HCT116 (cell line): ENCODE measurements around the gene RPH3AL. TPM values are rescaled to one million over a fixed set of nuclear protein-coding genes. Genes with fewer than 3 reads are reported as not detected.

Source experiments
- ATAC-seq: fragments of 200-7000 bp; cut with Tn5 transposase; 2 replicates; pipeline ENCODE4 v1.9.1; 2020; ENCODE audit warnings: mild to moderate bottlenecking, moderate library complexity
- BruUV-seq: library from RNA; stranded (reverse); fragments of 400-500 nt; replicated peaks from 2 replicates; lab custom pipeline; 2021; lab: Mats Ljungman, UMichigan
- CTCF ChIA-PET: fragments of 300-600 bp; sonication (Branson Sonifier 250); formaldehyde crosslinking; loops from one replicate; lab custom pipeline; 2021; ENCODE audit warnings: antibody characterized with exemption; lab: Charles Lee
- POLR2A ChIA-PET: fragments of 300-600, 350-600 bp; sonication (Branson Sonifier 250); formaldehyde crosslinking; loops from one replicate; lab custom pipeline; 2021; ENCODE audit warnings: antibody characterized with exemption; lab: Charles Lee
- RAD21 ChIA-PET, 2 experiments: fragments of 300-600 bp; sonication (Branson Sonifier 250); formaldehyde crosslinking; loops; one replicate each; lab custom pipeline; 2023; ENCODE audit warnings: low total read pairs in 2 of 2; ENCODE audit not compliant: uncharacterized antibody in 2 of 2, unreplicated experiment in 2 of 2, low non-redundant PET in 1 of 2; lab: Charles Lee
- DNase-seq: peaks from one replicate; pipeline ENCODE4 v3.0.0-alpha.2; 2010; ENCODE audit warnings: low read depth, low spot score
- H2AFZ ChIP-seq: fragments of 200-600 bp; shearing (Covaris generic), sonication (generic); 2 replicates; pipeline ENCODE4 v1.6.1; 2017; ENCODE audit warnings: low read depth, mixed run types, mixed read lengths, antibody characterized with exemption, low read length; ENCODE audit not compliant: poor library complexity, severe bottlenecking
- H3K27ac ChIP-seq: 2 replicates; pipeline ENCODE4 v1.5.1; 2012; ENCODE audit warnings: low read depth, low read length
- H3K27me3 ChIP-seq: fragments of 200-600 bp; sonication (generic); 2 replicates; pipeline ENCODE4 v1.6.1; 2016; ENCODE audit warnings: mixed run types, low read length, mixed read lengths; ENCODE audit not compliant: insufficient read depth
- H3K36me3 ChIP-seq, 2 experiments: fragments of 200-500 bp in 1 of 2; fragments of 200-600 bp in 1 of 2; sonication (Bioruptor generic) in 1 of 2; sonication (generic) in 1 of 2; 2 replicates each; pipeline versions ENCODE4 v1.5.1 to v1.6.1; 2014 to 2016; ENCODE audit warnings: low read length in 2 of 2, inconsistent platforms in 1 of 2, mixed read lengths in 1 of 2, mixed run types in 1 of 2; ENCODE audit not compliant: insufficient read depth in 2 of 2, control insufficient read depth in 1 of 2
- H3K4me1 ChIP-seq, 2 experiments: fragments of 200-600 bp in 1 of 2; sonication (generic) in 1 of 2; 2 replicates each; pipeline versions ENCODE4 v1.5.1 to v1.6.1; 2012 to 2017; ENCODE audit warnings: low read length in 2 of 2, inconsistent platforms in 1 of 2, mild to moderate bottlenecking in 1 of 2, mixed read lengths in 1 of 2, mixed run types in 1 of 2, moderate library complexity in 1 of 2; ENCODE audit not compliant: insufficient read depth in 2 of 2, control insufficient read depth in 1 of 2
- H3K4me2 ChIP-seq: fragments of 200-600 bp; sonication (generic); 2 replicates; pipeline ENCODE4 v1.6.1; 2017; ENCODE audit warnings: mixed run types, low read length, mixed read lengths
- H3K4me3 ChIP-seq, 2 experiments: fragments of 200-600 bp in 1 of 2; sonication (generic) in 1 of 2; replicated peaks in 1 of 2; 2 replicates each; pipeline ENCODE4 v1.5.1; 2011 to 2016; ENCODE audit warnings: low read length in 2 of 2, control low read depth in 1 of 2, low read depth in 1 of 2, mild to moderate bottlenecking in 1 of 2, mixed read lengths in 1 of 2, mixed run types in 1 of 2
- H3K79me2 ChIP-seq: fragments of 200-600 bp; sonication (generic); 2 replicates; pipeline ENCODE4 v1.6.1; 2017; ENCODE audit warnings: mild to moderate bottlenecking, mixed run types, low read length, moderate library complexity, mixed read lengths; ENCODE audit not compliant: insufficient read depth
- H3K9ac ChIP-seq: fragments of 200-600 bp; sonication (generic); 2 replicates; pipeline ENCODE4 v1.6.1; 2016; ENCODE audit warnings: low read length, mixed read lengths
- H3K9me2 ChIP-seq: fragments of 200-600 bp; sonication (generic), shearing (Covaris generic); 2 replicates; pipeline ENCODE4 v1.6.1; 2017; ENCODE audit warnings: mixed run types, mild to moderate bottlenecking, moderate library complexity; ENCODE audit not compliant: insufficient read depth
- H3K9me3 ChIP-seq, 2 experiments: fragments of 200-500 bp in 1 of 2; fragments of 200-600 bp in 1 of 2; sonication (Bioruptor generic) in 1 of 2; sonication (generic) in 1 of 2; 2 replicates each; pipeline ENCODE4 v1.6.1; 2014 to 2017; ENCODE audit warnings: low read length in 2 of 2, mixed read lengths in 2 of 2, inconsistent platforms in 1 of 2, low read depth in 1 of 2, mild to moderate bottlenecking in 1 of 2, mixed run types in 1 of 2, moderate library complexity in 1 of 2; ENCODE audit not compliant: control insufficient read depth in 1 of 2, insufficient read depth in 1 of 2
- H4K20me1 ChIP-seq: fragments of 200-600 bp; sonication (generic), shearing (Covaris generic); 2 replicates; pipeline ENCODE4 v1.6.1; 2017; ENCODE audit warnings: mixed run types, mild to moderate bottlenecking, moderate library complexity; ENCODE audit not compliant: insufficient read depth
- CBX3 ChIP-seq: IDR thresholded peaks from 2 replicates; pipeline ENCODE4 v1.6.1; 2012; ENCODE audit warnings: low read depth
- CEBPB ChIP-seq: IDR thresholded peaks from 2 replicates; pipeline ENCODE4 v1.6.1; 2012; ENCODE audit warnings: low read depth
- ELF1 ChIP-seq: IDR thresholded peaks from 2 replicates; pipeline ENCODE4 v1.6.1; 2012; ENCODE audit warnings: low read depth, borderline replicate concordance
- JUND ChIP-seq: IDR thresholded peaks from 2 replicates; pipeline ENCODE4 v1.6.1; 2012
- RAD21 ChIP-seq: IDR thresholded peaks from 2 replicates; pipeline ENCODE4 v1.6.1; 2012; ENCODE audit warnings: low read depth, mild to moderate bottlenecking
- SIN3A ChIP-seq: IDR thresholded peaks from 2 replicates; pipeline ENCODE4 v1.6.1; 2012; ENCODE audit warnings: low read depth
- SP1 ChIP-seq: IDR thresholded peaks from 2 replicates; pipeline ENCODE4 v1.6.1; 2012; ENCODE audit warnings: low read depth
- ZFX ChIP-seq: fragments of 450-650 bp; IDR thresholded peaks from 2 replicates; pipeline ENCODE4 v1.6.1; 2017
- ZNF274 ChIP-seq: fragments of 200-500 bp; sonication (Bioruptor generic); IDR thresholded peaks from 2 replicates; pipeline ENCODE4 v1.6.1; 2014; ENCODE audit warnings: mild to moderate bottlenecking, low read depth, low read length, inconsistent platforms
- intact Hi-C: fragments of 100-400 bp; cut with micrococcal nuclease; formaldehyde crosslinking; loops from 2 replicates; pipeline ENCODE4 v1.10.0; 2022
- total RNA-seq: library from RNA; stranded (reverse); gene quantifications from one replicate; pipeline ENCODE4 v1.2.1, GENCODE V29; 2021; ENCODE audit not compliant: unreplicated experiment
- TF ChIP-seq, protein P1 (sequence below): IDR thresholded peaks from 2 replicates; pipeline ENCODE4 v1.6.1; 2012
- TF ChIP-seq, protein P2 (sequence below): IDR thresholded peaks from 2 replicates; pipeline ENCODE4 v1.6.1; 2012
- TF ChIP-seq, protein P3 (sequence below), 3 experiments: fragments of 200-600 bp in 1 of 3; sonication (generic) in 1 of 3; IDR thresholded peaks in 2 of 3; conservative IDR thresholded peaks in 1 of 3; 2 replicates each; pipeline ENCODE4 v1.5.1; 2012 to 2017; ENCODE audit warnings: low read depth in 2 of 3, low read length in 2 of 3, antibody characterized with exemption in 1 of 3, borderline replicate concordance in 1 of 3, control low read depth in 1 of 3, mild to moderate bottlenecking in 1 of 3, mixed read lengths in 1 of 3, mixed run types in 1 of 3, moderate library complexity in 1 of 3; ENCODE audit not compliant: insufficient read depth in 1 of 3
- TF ChIP-seq, protein P4 (sequence below): IDR thresholded peaks from 2 replicates; pipeline ENCODE4 v1.6.1; 2011; ENCODE audit warnings: mild to moderate bottlenecking, low read length, moderate library complexity; ENCODE audit not compliant: insufficient replicate concordance; ENCODE audit errors: extremely low read depth

The RPH3AL gene
- total RNA-seq, 1 experiment from 2014 or later: 17.0 TPM

DNA sequence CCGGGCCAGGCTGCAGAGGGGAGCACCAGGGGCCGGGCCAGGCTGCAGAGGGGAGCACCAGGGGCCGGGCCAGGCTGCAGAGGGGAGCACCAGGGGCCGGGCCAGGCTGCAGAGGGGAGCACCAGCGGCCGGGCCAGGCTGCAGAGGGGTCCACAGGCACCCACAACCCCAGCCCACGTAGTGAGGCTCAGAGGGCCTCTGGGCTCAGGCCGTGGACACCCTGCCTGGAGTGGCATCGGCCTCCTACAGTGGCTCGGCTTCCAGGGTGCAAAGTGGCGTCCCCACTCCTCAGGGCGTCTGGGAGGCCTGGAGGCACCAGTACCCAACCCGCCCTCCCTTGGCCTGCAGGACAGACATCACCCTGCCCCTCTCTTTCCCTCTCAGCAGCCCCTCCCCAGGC lies 180.7 kb downstream of the RPH3AL start:
- ChIA-PET CTCF (no interaction called here), POLR2A (no interaction called here), RAD21 (no interaction called here)
- Histone ChIP-seq H3K9ac (no peak overlapping the region), H3K79me2 (peaks cover 6% of the 10 kb centered on the region; the same call in 1 of the 2 replicates), H3K4me1 (peaks cover 0 to 4% of the 10 kb centered on the region in 2 experiments; a peak in 1 of 4 replicates), H3K4me2 (no peak overlapping the region), H3K9me2 (no peaks in the 10 kb centered on the region), H3K27ac (no peak overlapping the region), H3K4me3 (no peak overlapping the region), H3K9me3 (no peaks in the 10 kb centered on the region), H3K27me3 (no peaks in the 10 kb centered on the region), H4K20me1 (no peaks in the 10 kb centered on the region), H3K36me3 (no peaks in the 10 kb centered on the region), H2AFZ (no peak overlapping the region)
- no peak for ATAC-seq
- no peak for TF ChIP-seq CEBPB
- no peak for TF ChIP-seq JUND
- TF ChIP-seq ZFX: no peak
- TF ChIP-seq SP1: no peak
- no peak for TF ChIP-seq ZNF274
- no peak for TF ChIP-seq ELF1
- no peak for TF ChIP-seq RAD21
- TF ChIP-seq SIN3A: no peak
- TF ChIP-seq, protein P1, sequence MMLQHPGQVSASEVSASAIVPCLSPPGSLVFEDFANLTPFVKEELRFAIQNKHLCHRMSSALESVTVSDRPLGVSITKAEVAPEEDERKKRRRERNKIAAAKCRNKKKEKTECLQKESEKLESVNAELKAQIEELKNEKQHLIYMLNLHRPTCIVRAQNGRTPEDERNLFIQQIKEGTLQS: no peak
- TF ChIP-seq, protein P2, sequence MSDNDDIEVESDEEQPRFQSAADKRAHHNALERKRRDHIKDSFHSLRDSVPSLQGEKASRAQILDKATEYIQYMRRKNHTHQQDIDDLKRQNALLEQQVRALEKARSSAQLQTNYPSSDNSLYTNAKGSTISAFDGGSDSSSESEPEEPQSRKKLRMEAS: no peak
- DNase-seq: no peak
- no TSS peak for BruUV-seq
- intact Hi-C loops: no loop called here

DNA sequence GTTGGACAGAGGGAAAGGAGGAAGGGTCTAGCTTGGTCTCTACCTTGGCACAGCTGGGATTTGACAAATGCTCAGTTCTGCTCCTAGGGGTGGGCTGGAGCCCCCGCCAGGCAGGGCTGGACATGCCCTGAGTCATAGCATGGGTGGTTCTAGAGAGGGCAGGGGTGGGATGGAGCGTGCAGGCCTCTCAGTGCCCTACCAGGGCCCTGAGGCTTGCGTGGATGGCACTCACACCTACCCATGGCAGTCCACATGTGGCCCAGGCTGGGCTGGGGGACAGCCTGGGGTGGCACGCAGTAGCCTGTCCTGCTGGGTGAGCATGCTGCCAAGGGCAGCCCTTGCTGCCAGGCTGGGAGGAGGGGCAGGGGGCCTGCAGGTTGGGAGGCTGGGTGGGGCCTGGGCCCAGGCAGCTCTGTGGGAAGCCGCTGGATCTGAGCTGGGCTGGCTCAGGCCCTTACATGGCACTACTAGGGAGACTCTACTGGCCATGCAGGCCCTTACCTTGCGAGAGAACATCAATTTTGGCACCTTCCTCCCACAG lies 182.4 kb downstream of the RPH3AL start:
- peaks cover 6% of the 10 kb centered on the region; the same call in 1 of the 2 replicates for H3K79me2 ChIP-seq
- DNase-seq: no peak
- H3K4me1 ChIP-seq: no peaks in the 10 kb centered on the region
- POLR2A ChIA-PET: no interaction called here
- H3K4me3 ChIP-seq: no peak overlapping the region
- CTCF ChIA-PET: no interaction called here
- ATAC-seq: no peak
- intact Hi-C loops: no loop called here
- no peaks in the 10 kb centered on the region for H3K9me3 ChIP-seq
- H4K20me1 ChIP-seq: no peaks in the 10 kb centered on the region
- H3K9me2 ChIP-seq: no peaks in the 10 kb centered on the region
- no peak overlapping the region for H3K9ac ChIP-seq
- no peaks in the 10 kb centered on the region for H3K27me3 ChIP-seq
- RAD21 ChIA-PET: no interaction called here
- no peak overlapping the region for H2AFZ ChIP-seq
- H3K4me2 ChIP-seq: no peak overlapping the region
- H3K27ac ChIP-seq: no peak overlapping the region
- BruUV-seq: no TSS peak
- no peaks in the 10 kb centered on the region for H3K36me3 ChIP-seq
- no peak for TF ChIP-seq ZNF274
- no peak for TF ChIP-seq CEBPB
- TF ChIP-seq CBX3: no peak
- TF ChIP-seq, protein P3, sequence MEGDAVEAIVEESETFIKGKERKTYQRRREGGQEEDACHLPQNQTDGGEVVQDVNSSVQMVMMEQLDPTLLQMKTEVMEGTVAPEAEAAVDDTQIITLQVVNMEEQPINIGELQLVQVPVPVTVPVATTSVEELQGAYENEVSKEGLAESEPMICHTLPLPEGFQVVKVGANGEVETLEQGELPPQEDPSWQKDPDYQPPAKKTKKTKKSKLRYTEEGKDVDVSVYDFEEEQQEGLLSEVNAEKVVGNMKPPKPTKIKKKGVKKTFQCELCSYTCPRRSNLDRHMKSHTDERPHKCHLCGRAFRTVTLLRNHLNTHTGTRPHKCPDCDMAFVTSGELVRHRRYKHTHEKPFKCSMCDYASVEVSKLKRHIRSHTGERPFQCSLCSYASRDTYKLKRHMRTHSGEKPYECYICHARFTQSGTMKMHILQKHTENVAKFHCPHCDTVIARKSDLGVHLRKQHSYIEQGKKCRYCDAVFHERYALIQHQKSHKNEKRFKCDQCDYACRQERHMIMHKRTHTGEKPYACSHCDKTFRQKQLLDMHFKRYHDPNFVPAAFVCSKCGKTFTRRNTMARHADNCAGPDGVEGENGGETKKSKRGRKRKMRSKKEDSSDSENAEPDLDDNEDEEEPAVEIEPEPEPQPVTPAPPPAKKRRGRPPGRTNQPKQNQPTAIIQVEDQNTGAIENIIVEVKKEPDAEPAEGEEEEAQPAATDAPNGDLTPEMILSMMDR (IDR thresholded peaks at IDR 0.05 in 2 of 3, conservative IDR thresholded peaks at IDR 0.05 in 1 of 3; ENCODE audit: borderline replicate concordance in 1 of 3, insufficient read depth in 1 of 3, low read depth in 2 of 3, low read length in 2 of 3): no peak
- TF ChIP-seq, protein P4, sequence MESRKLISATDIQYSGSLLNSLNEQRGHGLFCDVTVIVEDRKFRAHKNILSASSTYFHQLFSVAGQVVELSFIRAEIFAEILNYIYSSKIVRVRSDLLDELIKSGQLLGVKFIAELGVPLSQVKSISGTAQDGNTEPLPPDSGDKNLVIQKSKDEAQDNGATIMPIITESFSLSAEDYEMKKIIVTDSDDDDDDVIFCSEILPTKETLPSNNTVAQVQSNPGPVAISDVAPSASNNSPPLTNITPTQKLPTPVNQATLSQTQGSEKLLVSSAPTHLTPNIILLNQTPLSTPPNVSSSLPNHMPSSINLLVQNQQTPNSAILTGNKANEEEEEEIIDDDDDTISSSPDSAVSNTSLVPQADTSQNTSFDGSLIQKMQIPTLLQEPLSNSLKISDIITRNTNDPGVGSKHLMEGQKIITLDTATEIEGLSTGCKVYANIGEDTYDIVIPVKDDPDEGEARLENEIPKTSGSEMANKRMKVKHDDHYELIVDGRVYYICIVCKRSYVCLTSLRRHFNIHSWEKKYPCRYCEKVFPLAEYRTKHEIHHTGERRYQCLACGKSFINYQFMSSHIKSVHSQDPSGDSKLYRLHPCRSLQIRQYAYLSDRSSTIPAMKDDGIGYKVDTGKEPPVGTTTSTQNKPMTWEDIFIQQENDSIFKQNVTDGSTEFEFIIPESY: no peak
- no peak for TF ChIP-seq SP1
